ENCODE data around the gene KDM7A. TPM values are rescaled to one million over a fixed set of nuclear protein-coding genes. Genes with fewer than 3 reads are reported as not detected.

The KDM7A gene
- total RNA-seq, 5 donors from 2014 or later (not counting 1 experiment from before 2014, with no cell fraction given) = 36.5 to 60.2 (median 55.0) TPM

DNA sequence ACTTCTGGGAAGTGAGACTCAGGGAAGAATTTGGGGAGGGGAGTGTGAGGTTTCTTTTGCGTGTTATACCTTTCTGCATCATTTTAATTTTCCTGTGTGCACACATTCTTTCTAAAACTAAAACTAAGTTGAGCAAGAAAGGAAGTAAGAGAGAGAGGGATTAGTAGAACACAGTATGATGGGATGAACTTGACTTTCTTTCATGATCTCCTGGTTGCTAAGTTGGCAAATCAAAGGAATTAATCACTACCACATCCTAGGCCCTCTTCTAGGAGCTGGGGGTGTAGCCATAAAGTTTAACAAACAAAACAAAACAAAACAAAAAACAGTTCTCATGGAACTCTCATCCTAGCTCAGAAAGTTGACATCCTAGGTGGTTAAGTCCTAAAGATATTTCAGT, 19.1 kb upstream of the KDM7A start:
- no peak overlapping the region for H3K4me3 Mint-ChIP-seq
- Histone ChIP-seq H3K4me1 (ENCODE audit: control insufficient read depth in 1 of 2, extremely low read depth in 1 of 2, insufficient read depth in 2 of 2, low read length in 2 of 2) (no peaks in the 10 kb centered on the region), H3K27ac (ENCODE audit: low read length) (no peak overlapping the region), H3K9me3 (no peaks in the 10 kb centered on the region), H3K36me3 (ENCODE audit: control insufficient read depth in 2 of 2, extremely low read depth in 1 of 2, insufficient read depth in 1 of 2, low read length in 1 of 2) (no peaks in the 10 kb centered on the region), H3K27me3 (replicated peaks in 1 of 2; ENCODE audit: control insufficient read depth in 2 of 2, extremely low read depth in 1 of 2, insufficient read depth in 2 of 2, low read length in 1 of 2) (no peaks in the 10 kb centered on the region), H3K4me3 (ENCODE audit: control insufficient read depth in 1 of 2, extremely low read depth in 1 of 2, low read length in 1 of 2) (no peak overlapping the region)
- peaks cover 0 to 12% (median 0%) of the 10 kb centered on the region in 3 donors for H3K4me1 Mint-ChIP-seq
- no peak overlapping the region for H3K27ac Mint-ChIP-seq
- ChIA-PET CTCF (no interaction called here), POLR2A (interaction anchor here in 1 of 2 donors (0.6 kb wide), 1 partner anchor 12 kb away, joined by 4 read pairs; no protein-coding TSS in a partner anchor)
- WGBS (ENCODE audit: insufficient coverage) = no CpG with 5 or more reads among the region's 1 CpG
- DNase-seq (no peak), ATAC-seq (replicated peaks in 1 of 4) (no peak)
- H3K36me3 Mint-ChIP-seq = no peaks in the 10 kb centered on the region
- H3K9me3 Mint-ChIP-seq = peaks cover 0 to 4% (median 3%) of the 10 kb centered on the region in 3 donors
- H3K27me3 Mint-ChIP-seq = no peaks in the 10 kb centered on the region

DNA sequence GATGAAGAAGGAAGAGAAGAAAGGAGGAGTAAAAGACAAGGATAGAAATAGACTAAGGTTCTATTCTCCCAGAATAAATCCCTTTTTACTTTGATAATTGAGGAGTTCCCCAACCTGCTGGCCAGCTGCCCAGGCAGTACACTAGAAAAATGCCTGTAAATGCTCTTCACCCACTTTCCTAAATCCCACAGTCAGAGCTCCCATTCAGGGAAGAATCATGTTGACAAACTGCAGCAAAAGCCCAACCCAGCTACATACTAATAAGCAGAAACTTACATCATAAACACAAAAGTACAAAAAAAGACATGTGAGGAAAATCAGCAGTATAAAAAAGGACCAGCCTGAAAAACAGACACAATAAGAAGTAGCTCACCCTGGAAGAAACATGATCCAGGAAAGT, 15.8 kb upstream of the KDM7A start:
- Histone ChIP-seq H3K27me3 (replicated peaks in 1 of 2; ENCODE audit: control insufficient read depth in 2 of 2, extremely low read depth in 1 of 2, insufficient read depth in 2 of 2, low read length in 1 of 2) (no peaks in the 10 kb centered on the region), H3K9me3 (no peaks in the 10 kb centered on the region), H3K4me3 (ENCODE audit: control insufficient read depth in 1 of 2, extremely low read depth in 1 of 2, low read length in 1 of 2) (no peak overlapping the region), H3K4me1 (ENCODE audit: control insufficient read depth in 1 of 2, extremely low read depth in 1 of 2, insufficient read depth in 2 of 2, low read length in 2 of 2) (no peaks in the 10 kb centered on the region), H3K36me3 (ENCODE audit: control insufficient read depth in 2 of 2, extremely low read depth in 1 of 2, insufficient read depth in 1 of 2, low read length in 1 of 2) (no peaks in the 10 kb centered on the region), H3K27ac (ENCODE audit: low read length) (no peak overlapping the region)
- ChIA-PET POLR2A (no interaction called here), CTCF (no interaction called here)
- no peak overlapping the region for H3K27ac Mint-ChIP-seq
- ATAC-seq (replicated peaks in 1 of 4) = no peak
- H3K9me3 Mint-ChIP-seq = peaks cover 0 to 4% (median 3%) of the 10 kb centered on the region in 3 donors
- DNase-seq = no peak
- H3K27me3 Mint-ChIP-seq = no peaks in the 10 kb centered on the region
- peaks cover 0 to 12% (median 0%) of the 10 kb centered on the region in 3 donors for H3K4me1 Mint-ChIP-seq
- H3K4me3 Mint-ChIP-seq = no peak overlapping the region
- H3K36me3 Mint-ChIP-seq = no peaks in the 10 kb centered on the region

DNA sequence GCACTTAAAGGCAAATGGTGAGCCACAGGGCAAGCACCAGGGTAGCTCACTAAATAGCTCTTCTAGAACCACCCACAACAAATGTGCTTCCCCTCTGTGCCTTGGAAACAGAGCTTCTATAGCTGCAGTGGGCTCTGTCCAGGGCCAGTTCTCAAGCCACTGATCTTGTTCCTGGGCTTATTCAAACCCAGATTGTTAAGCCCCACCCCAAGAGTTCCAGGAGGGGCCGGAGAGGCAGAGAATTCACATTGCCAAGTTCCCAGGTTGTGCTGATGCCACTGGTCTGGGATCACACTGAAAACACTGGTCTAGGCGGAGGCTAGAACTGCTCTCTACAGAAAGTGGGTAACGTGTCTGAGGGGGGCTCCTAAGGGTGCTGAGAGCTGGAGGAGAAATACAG, 15.4 kb upstream of the KDM7A start:
- CTCF ChIA-PET = no interaction called here
- ATAC-seq (replicated peaks in 1 of 4) (no peak), DNase-seq (no peak)
- Mint-ChIP-seq H3K4me1 (peaks cover 0 to 12% (median 0%) of the 10 kb centered on the region in 3 donors), H3K27me3 (no peaks in the 10 kb centered on the region), H3K4me3 (no peak overlapping the region), H3K36me3 (no peaks in the 10 kb centered on the region), H3K27ac (no peak overlapping the region), H3K9me3 (peaks cover 0 to 4% (median 3%) of the 10 kb centered on the region in 3 donors)
- no peak overlapping the region for H3K4me3 ChIP-seq (ENCODE audit: control insufficient read depth in 1 of 2, extremely low read depth in 1 of 2, low read length in 1 of 2)
- no peaks in the 10 kb centered on the region for H3K9me3 ChIP-seq
- H3K4me1 ChIP-seq (ENCODE audit: control insufficient read depth in 1 of 2, extremely low read depth in 1 of 2, insufficient read depth in 2 of 2, low read length in 2 of 2) = no peaks in the 10 kb centered on the region
- H3K36me3 ChIP-seq (ENCODE audit: control insufficient read depth in 2 of 2, extremely low read depth in 1 of 2, insufficient read depth in 1 of 2, low read length in 1 of 2) = no peaks in the 10 kb centered on the region
- H3K27ac ChIP-seq (ENCODE audit: low read length) = no peak overlapping the region
- WGBS (ENCODE audit: insufficient coverage) = no CpG with 5 or more reads among the region's 3 CpGs
- H3K27me3 ChIP-seq (replicated peaks in 1 of 2; ENCODE audit: control insufficient read depth in 2 of 2, extremely low read depth in 1 of 2, insufficient read depth in 2 of 2, low read length in 1 of 2) = no peaks in the 10 kb centered on the region
- POLR2A ChIA-PET = no interaction called here

DNA sequence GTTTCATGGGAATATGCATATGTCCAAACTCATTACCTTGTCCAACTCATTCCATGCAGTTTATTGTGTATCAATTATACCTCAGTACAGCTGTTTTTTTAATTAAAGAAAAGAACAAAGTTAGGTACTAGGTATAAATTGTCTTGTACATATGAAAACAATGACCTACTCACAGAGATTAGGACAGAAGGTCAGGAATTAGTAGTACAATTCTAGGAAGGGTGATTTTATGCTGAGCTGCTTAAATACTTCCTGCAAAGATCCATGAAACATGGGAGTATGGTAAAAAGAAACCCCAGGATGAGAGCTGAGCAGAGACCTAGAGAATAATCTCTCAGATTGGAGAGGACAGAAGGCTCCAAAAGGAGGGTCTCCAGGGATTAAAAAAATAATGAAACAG, 13.8 kb upstream of the KDM7A start:
- Histone ChIP-seq H3K4me1 (ENCODE audit: control insufficient read depth in 1 of 2, extremely low read depth in 1 of 2, insufficient read depth in 2 of 2, low read length in 2 of 2) (no peaks in the 10 kb centered on the region), H3K27me3 (replicated peaks in 1 of 2; ENCODE audit: control insufficient read depth in 2 of 2, extremely low read depth in 1 of 2, insufficient read depth in 2 of 2, low read length in 1 of 2) (no peaks in the 10 kb centered on the region), H3K36me3 (ENCODE audit: control insufficient read depth in 2 of 2, extremely low read depth in 1 of 2, insufficient read depth in 1 of 2, low read length in 1 of 2) (no peaks in the 10 kb centered on the region), H3K9me3 (no peaks in the 10 kb centered on the region), H3K27ac (ENCODE audit: low read length) (no peak overlapping the region), H3K4me3 (ENCODE audit: control insufficient read depth in 1 of 2, extremely low read depth in 1 of 2, low read length in 1 of 2) (no peak overlapping the region)
- Mint-ChIP-seq H3K36me3 (no peaks in the 10 kb centered on the region), H3K9me3 (no peaks in the 10 kb centered on the region), H3K27ac (no peak overlapping the region), H3K4me3 (no peak overlapping the region), H3K4me1 (peaks cover 0 to 2% (median 0%) of the 10 kb centered on the region in 3 donors), H3K27me3 (peaks cover 0 to 3% of the 10 kb centered on the region in 2 donors)
- ChIA-PET POLR2A (no interaction called here), CTCF (interaction anchor here in 1 of 2 donors (0.6 kb wide), 1 partner anchor 206 kb away, joined by 3 read pairs; no protein-coding TSS in a partner anchor)
- no peak for ATAC-seq (replicated peaks in 1 of 4)
- no peak for DNase-seq

DNA sequence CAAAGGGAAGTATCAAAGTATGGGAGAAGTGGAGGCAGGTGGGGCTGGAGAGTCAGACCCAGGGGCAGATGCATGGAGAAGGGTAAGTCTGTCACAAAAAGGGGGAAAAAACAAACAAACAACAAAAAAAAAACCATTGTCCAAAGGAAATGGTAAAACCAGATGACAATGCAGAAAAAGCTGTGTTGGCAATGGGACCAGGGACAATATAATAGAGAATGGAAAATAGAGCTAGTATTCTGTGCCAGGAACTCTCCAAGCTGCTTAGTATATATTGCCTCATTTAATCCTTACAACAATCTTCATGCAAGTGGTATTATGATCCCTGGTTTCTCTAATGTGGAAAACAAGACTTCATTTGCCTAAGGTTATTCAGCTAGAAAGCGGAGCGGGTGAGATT, 13.1 kb upstream of the KDM7A start:
- H3K27me3 ChIP-seq (replicated peaks in 1 of 2; ENCODE audit: control insufficient read depth in 2 of 2, extremely low read depth in 1 of 2, insufficient read depth in 2 of 2, low read length in 1 of 2) = no peaks in the 10 kb centered on the region
- no peaks in the 10 kb centered on the region for H3K4me1 ChIP-seq (ENCODE audit: control insufficient read depth in 1 of 2, extremely low read depth in 1 of 2, insufficient read depth in 2 of 2, low read length in 2 of 2)
- Mint-ChIP-seq H3K4me3 (no peak overlapping the region), H3K9me3 (no peaks in the 10 kb centered on the region), H3K27ac (no peak overlapping the region), H3K4me1 (no peaks in the 10 kb centered on the region), H3K27me3 (peaks cover 3% of the 10 kb centered on the region in 2 donors), H3K36me3 (no peaks in the 10 kb centered on the region)
- no peaks in the 10 kb centered on the region for H3K36me3 ChIP-seq (ENCODE audit: control insufficient read depth in 2 of 2, extremely low read depth in 1 of 2, insufficient read depth in 1 of 2, low read length in 1 of 2)
- H3K27ac ChIP-seq (ENCODE audit: low read length) = no peak overlapping the region
- DNase-seq = no peak
- no CpG with 5 or more reads among the region's 2 CpGs for WGBS (ENCODE audit: insufficient coverage)
- no peak for ATAC-seq (replicated peaks in 1 of 4)
- ChIA-PET CTCF (interaction anchor here in 1 of 2 donors (0.6 kb wide), 1 partner anchor 207 kb away, joined by 3 read pairs; no protein-coding TSS in a partner anchor), POLR2A (no interaction called here)
- H3K4me3 ChIP-seq (ENCODE audit: control insufficient read depth in 1 of 2, extremely low read depth in 1 of 2, low read length in 1 of 2) = no peak overlapping the region
- H3K9me3 ChIP-seq = no peaks in the 10 kb centered on the region

DNA sequence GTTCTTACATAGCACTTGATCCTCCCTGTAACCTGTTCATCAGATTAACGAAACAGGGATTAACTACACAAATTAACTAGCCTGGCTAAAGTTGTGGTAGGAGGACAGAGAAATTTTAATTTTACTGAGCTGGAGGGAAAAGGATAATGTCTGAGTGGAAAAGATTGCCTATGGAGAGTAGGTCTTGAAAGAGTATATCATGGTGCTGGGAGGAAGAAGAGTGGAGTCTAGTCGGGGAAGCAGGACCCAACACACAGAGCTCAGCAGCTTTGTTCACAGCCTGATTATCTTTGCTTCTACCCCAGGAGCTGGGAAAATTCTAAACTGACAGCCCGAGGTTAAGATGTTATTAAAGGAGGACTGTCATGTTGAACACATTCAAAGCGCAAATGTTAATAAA, 6.1 kb upstream of the KDM7A start:
- H3K27ac Mint-ChIP-seq = peak overlapping the region in 1 of 2 donors; percentile 10
- Histone ChIP-seq H3K27me3 (replicated peaks in 1 of 2; ENCODE audit: control insufficient read depth in 2 of 2, extremely low read depth in 1 of 2, insufficient read depth in 2 of 2, low read length in 1 of 2) (no peaks in the 10 kb centered on the region), H3K4me1 (ENCODE audit: control insufficient read depth in 1 of 2, extremely low read depth in 1 of 2, insufficient read depth in 2 of 2, low read length in 2 of 2) (peaks cover 3 to 4% of the 10 kb centered on the region in 2 experiments), H3K27ac (ENCODE audit: low read length) (no peak overlapping the region), H3K9me3 (no peaks in the 10 kb centered on the region), H3K4me3 (ENCODE audit: control insufficient read depth in 1 of 2, extremely low read depth in 1 of 2, low read length in 1 of 2) (no peak overlapping the region), H3K36me3 (ENCODE audit: control insufficient read depth in 2 of 2, extremely low read depth in 1 of 2, insufficient read depth in 1 of 2, low read length in 1 of 2) (no peaks in the 10 kb centered on the region)
- H3K4me1 Mint-ChIP-seq = peaks cover 8 to 12% (median 9%) of the 10 kb centered on the region in 3 donors
- no peaks in the 10 kb centered on the region for H3K36me3 Mint-ChIP-seq
- H3K27me3 Mint-ChIP-seq = peaks cover 3 to 14% of the 10 kb centered on the region in 2 donors
- no peak overlapping the region for H3K4me3 Mint-ChIP-seq
- WGBS (ENCODE audit: insufficient coverage) = 67% methylated on average over 1 of the region's 4 CpGs
- DNase-seq = no peak
- no peaks in the 10 kb centered on the region for H3K9me3 Mint-ChIP-seq
- no peak for ATAC-seq (replicated peaks in 1 of 4)
- ChIA-PET CTCF (interaction anchor here in 1 of 2 donors (0.6 kb wide), 1 partner anchor 479 kb away, joined by 13 read pairs; no protein-coding TSS in a partner anchor), POLR2A (interaction anchor here in 1 of 2 donors (0.8 kb wide), 1 partner anchor 82 kb away, joined by 8 read pairs; no protein-coding TSS in a partner anchor)

GRCh38 chr7:140179339-140179738, 2.6 kb upstream of the KDM7A start:
- Histone ChIP-seq H3K27me3 (replicated peaks in 1 of 2; ENCODE audit: control insufficient read depth in 2 of 2, extremely low read depth in 1 of 2, insufficient read depth in 2 of 2, low read length in 1 of 2) (no peaks in the 10 kb centered on the region), H3K36me3 (ENCODE audit: control insufficient read depth in 2 of 2, extremely low read depth in 1 of 2, insufficient read depth in 1 of 2, low read length in 1 of 2) (no peaks in the 10 kb centered on the region), H3K4me1 (ENCODE audit: control insufficient read depth in 1 of 2, extremely low read depth in 1 of 2, insufficient read depth in 2 of 2, low read length in 2 of 2) (peaks cover 12 to 17% of the 10 kb centered on the region in 2 experiments), H3K27ac (ENCODE audit: low read length) (no peak overlapping the region), H3K9me3 (no peaks in the 10 kb centered on the region), H3K4me3 (ENCODE audit: control insufficient read depth in 1 of 2, extremely low read depth in 1 of 2, low read length in 1 of 2) (no peak overlapping the region)
- Mint-ChIP-seq H3K4me1 (peaks cover 24 to 29% (median 27%) of the 10 kb centered on the region in 3 donors), H3K9me3 (no peaks in the 10 kb centered on the region), H3K4me3 (no peak overlapping the region), H3K36me3 (no peaks in the 10 kb centered on the region), H3K27me3 (peaks cover 0 to 10% of the 10 kb centered on the region in 2 donors), H3K27ac (no peak overlapping the region)
- ATAC-seq (replicated peaks in 1 of 4) = no peak
- POLR2A ChIA-PET = no interaction called here
- 90% methylated on average over 2 of the region's 5 CpGs for WGBS (ENCODE audit: insufficient coverage)
- no peak for DNase-seq
- CTCF ChIA-PET = interaction anchor here in 1 of 2 donors (0.7 kb wide), 1 partner anchor 767 kb away, joined by 3 read pairs; no protein-coding TSS in a partner anchor

Data from T-cell (primary cell).